SU-DHL-6 (cell line): Measurements from ENCODE around the gene CD36.

ENCODE experiments used
- H2AFZ ChIP-seq: fragments of 200-600 bp; sonication (generic); 2 replicates; pipeline ENCODE4 v1.6.1; 2014; ENCODE audit warnings: low read depth, mild to moderate bottlenecking, moderate library complexity, mixed read lengths, antibody characterized with exemption, low read length; ENCODE audit not compliant: severe bottlenecking
- H3F3A ChIP-seq: fragments of 200-600 bp; shearing (Covaris generic); 2 replicates; pipeline ENCODE4 v1.6.0; 2016; ENCODE audit warnings: antibody characterized with exemption, mild to moderate bottlenecking; ENCODE audit not compliant: insufficient read depth
- H3K27ac ChIP-seq: fragments of 200-600 bp; sonication (generic); 2 replicates; pipeline ENCODE4 v1.5.1; 2016; ENCODE audit warnings: low read depth, mild to moderate bottlenecking, low read length, moderate library complexity, mixed read lengths
- H3K27me3 ChIP-seq: fragments of 200-600 bp; sonication (generic), shearing (Covaris generic); 2 replicates; pipeline ENCODE4 v1.6.0; 2014; ENCODE audit warnings: mild to moderate bottlenecking, low read length
- H3K36me3 ChIP-seq: fragments of 200-600 bp; sonication (generic); 2 replicates; pipeline ENCODE4 v1.6.1; 2014; ENCODE audit warnings: mild to moderate bottlenecking, low read length, mixed read lengths
- H3K4me2 ChIP-seq: fragments of 300-600, 200-600 bp; shearing (Covaris generic), sonication (generic); 2 replicates; pipeline ENCODE4 v1.6.0; 2014; ENCODE audit warnings: low read length, low read depth, mild to moderate bottlenecking; ENCODE audit not compliant: poor library complexity, severe bottlenecking
- H3K4me3 ChIP-seq: fragments of 200-600 bp; sonication (generic); 2 replicates; pipeline ENCODE4 v1.5.1; 2014; ENCODE audit warnings: antibody characterized with exemption, low read length, mild to moderate bottlenecking, mixed read lengths; ENCODE audit not compliant: insufficient read depth, poor library complexity, severe bottlenecking
- H3K79me2 ChIP-seq: fragments of 200-600 bp; sonication (generic); 2 replicates; pipeline ENCODE4 v1.6.1; 2014; ENCODE audit warnings: mild to moderate bottlenecking, low read length, moderate library complexity; ENCODE audit not compliant: insufficient read depth
- H3K9ac ChIP-seq: fragments of 200-600 bp; sonication (generic); 2 replicates; pipeline ENCODE4 v1.7.0; 2014; ENCODE audit warnings: mild to moderate bottlenecking, low read length
- H3K9me2 ChIP-seq: fragments of 200-600 bp; sonication (generic); replicated peaks from 2 replicates; pipeline ENCODE4 v1.6.1; 2014; ENCODE audit warnings: low read length; ENCODE audit not compliant: insufficient read depth
- H3K9me3 ChIP-seq: fragments of 200-600 bp; sonication (generic); 2 replicates; pipeline ENCODE4 v1.6.1; 2014; ENCODE audit warnings: low read length, mixed read lengths; ENCODE audit not compliant: insufficient read depth
- H4K20me1 ChIP-seq: fragments of 200-600 bp; sonication (generic); 2 replicates; pipeline ENCODE4 v1.6.1; 2014; ENCODE audit warnings: low read depth, mild to moderate bottlenecking, antibody characterized with exemption, low read length, moderate library complexity, mixed read lengths
- CTCF ChIP-seq: fragments of 200-600 bp; sonication (generic); IDR thresholded peaks from one replicate; pipeline ENCODE4 v1.5.1; 2017; ENCODE audit warnings: antibody characterized with exemption, mild to moderate bottlenecking, low read length, moderate library complexity; ENCODE audit not compliant: insufficient read depth, poor library complexity, severe bottlenecking
- EZH2phosphoT487 ChIP-seq: fragments of 200-600 bp; sonication (generic), shearing (Covaris generic); conservative IDR thresholded peaks from 2 replicates; pipeline ENCODE4 v1.6.1; 2018; ENCODE audit warnings: mild to moderate bottlenecking, antibody characterized with exemption, low read length, moderate library complexity, mixed read lengths

Gene CD36

GRCh38 chr7:80629023-80629422, 9.4 kb upstream of the CD36 start:
- no peaks in the 10 kb centered on the region for H3K36me3 ChIP-seq
- TF ChIP-seq EZH2phosphoT487 (no peak), CTCF (no peak)
- H3K27ac ChIP-seq: no peak overlapping the region
- H3K9me2 ChIP-seq: no peaks in the 10 kb centered on the region
- H3K4me3 ChIP-seq: no peak overlapping the region
- H3K79me2 ChIP-seq: no peaks in the 10 kb centered on the region
- H3K9ac ChIP-seq: no peak overlapping the region
- H3K9me3 ChIP-seq: no peaks in the 10 kb centered on the region
- H3K4me2 ChIP-seq: no peak overlapping the region
- no peaks in the 10 kb centered on the region for H3K27me3 ChIP-seq
- H3F3A ChIP-seq: no peaks in the 10 kb centered on the region
- H2AFZ ChIP-seq: no peak overlapping the region
- H4K20me1 ChIP-seq: no peaks in the 10 kb centered on the region

GRCh38 chr7:80630608-80631405, 7.6 kb upstream of the CD36 start:
- no peak overlapping the region for H3K9ac ChIP-seq
- no peak overlapping the region for H2AFZ ChIP-seq
- no peak overlapping the region for H3K27ac ChIP-seq
- H3F3A ChIP-seq: no peaks in the 10 kb centered on the region
- TF ChIP-seq EZH2phosphoT487: no peak
- no peak overlapping the region for H3K4me3 ChIP-seq
- H4K20me1 ChIP-seq: no peaks in the 10 kb centered on the region
- no peak overlapping the region for H3K4me2 ChIP-seq
- H3K79me2 ChIP-seq: no peaks in the 10 kb centered on the region
- no peaks in the 10 kb centered on the region for H3K9me3 ChIP-seq
- H3K9me2 ChIP-seq: no peaks in the 10 kb centered on the region
- H3K27me3 ChIP-seq: no peaks in the 10 kb centered on the region
- no peaks in the 10 kb centered on the region for H3K36me3 ChIP-seq

GRCh38 chr7:80631421-80631820, 7.0 kb upstream of the CD36 start:
- H3F3A ChIP-seq: no peaks in the 10 kb centered on the region
- no peak overlapping the region for H3K9ac ChIP-seq
- no peak overlapping the region for H3K4me2 ChIP-seq
- H3K27me3 ChIP-seq: no peaks in the 10 kb centered on the region
- H4K20me1 ChIP-seq: no peaks in the 10 kb centered on the region
- no peak overlapping the region for H3K4me3 ChIP-seq
- H2AFZ ChIP-seq: no peak overlapping the region
- H3K36me3 ChIP-seq: no peaks in the 10 kb centered on the region
- H3K27ac ChIP-seq: no peak overlapping the region
- no peaks in the 10 kb centered on the region for H3K9me3 ChIP-seq
- H3K9me2 ChIP-seq: no peaks in the 10 kb centered on the region
- no peak for TF ChIP-seq CTCF
- no peaks in the 10 kb centered on the region for H3K79me2 ChIP-seq

- Histone ChIP-seq H3F3A (no peaks in the 10 kb centered on the region), H3K4me2 (no peak overlapping the region), H3K79me2 (no peaks in the 10 kb centered on the region), H3K9me3 (no peaks in the 10 kb centered on the region), H3K36me3 (no peaks in the 10 kb centered on the region), H3K4me3 (no peak overlapping the region), H4K20me1 (no peaks in the 10 kb centered on the region), H3K9me2 (no peaks in the 10 kb centered on the region), H3K9ac (no peak overlapping the region), H2AFZ (no peak overlapping the region), H3K27ac (no peak overlapping the region), H3K27me3 (no peaks in the 10 kb centered on the region)
- no peak for TF ChIP-seq EZH2phosphoT487
- no peak for TF ChIP-seq CTCF
Observed at GRCh38 chr7:80632139-80632538, 6.3 kb upstream of the CD36 start.
